HCT116 (cell line): ENCODE data around the gene SDK1. TPM values are rescaled to one million over a fixed set of nuclear protein-coding genes. Genes with fewer than 3 reads are reported as not detected.

Experiments
- ATAC-seq: fragments of 200-7000 bp; cut with Tn5 transposase; 2 replicates; pipeline ENCODE4 v1.9.1; 2020; ENCODE audit warnings: mild to moderate bottlenecking, moderate library complexity
- BruUV-seq: library from RNA; stranded (reverse); fragments of 400-500 nt; replicated peaks from 2 replicates; lab custom pipeline; 2021; lab: Mats Ljungman, UMichigan
- CTCF ChIA-PET: fragments of 300-600 bp; sonication (Branson Sonifier 250); formaldehyde crosslinking; loops from one replicate; lab custom pipeline; 2021; ENCODE audit warnings: antibody characterized with exemption; lab: Charles Lee
- POLR2A ChIA-PET: fragments of 300-600, 350-600 bp; sonication (Branson Sonifier 250); formaldehyde crosslinking; loops from one replicate; lab custom pipeline; 2021; ENCODE audit warnings: antibody characterized with exemption; lab: Charles Lee
- RAD21 ChIA-PET, 2 experiments: fragments of 300-600 bp; sonication (Branson Sonifier 250); formaldehyde crosslinking; loops; one replicate each; lab custom pipeline; 2023; ENCODE audit warnings: low total read pairs in 2 of 2; ENCODE audit not compliant: uncharacterized antibody in 2 of 2, unreplicated experiment in 2 of 2, low non-redundant PET in 1 of 2; lab: Charles Lee
- DNase-seq: peaks from one replicate; pipeline ENCODE4 v3.0.0-alpha.2; 2010; ENCODE audit warnings: low read depth, low spot score
- H2AFZ ChIP-seq: fragments of 200-600 bp; shearing (Covaris generic), sonication (generic); 2 replicates; pipeline ENCODE4 v1.6.1; 2017; ENCODE audit warnings: low read depth, mixed run types, mixed read lengths, antibody characterized with exemption, low read length; ENCODE audit not compliant: poor library complexity, severe bottlenecking
- H3K27ac ChIP-seq: 2 replicates; pipeline ENCODE4 v1.5.1; 2012; ENCODE audit warnings: low read depth, low read length
- H3K27me3 ChIP-seq: fragments of 200-600 bp; sonication (generic); 2 replicates; pipeline ENCODE4 v1.6.1; 2016; ENCODE audit warnings: mixed run types, low read length, mixed read lengths; ENCODE audit not compliant: insufficient read depth
- H3K36me3 ChIP-seq, 2 experiments: fragments of 200-500 bp in 1 of 2; fragments of 200-600 bp in 1 of 2; sonication (Bioruptor generic) in 1 of 2; sonication (generic) in 1 of 2; 2 replicates each; pipeline versions ENCODE4 v1.5.1 to v1.6.1; 2014 to 2016; ENCODE audit warnings: low read length in 2 of 2, inconsistent platforms in 1 of 2, mixed read lengths in 1 of 2, mixed run types in 1 of 2; ENCODE audit not compliant: insufficient read depth in 2 of 2, control insufficient read depth in 1 of 2
- H3K4me1 ChIP-seq, 2 experiments: fragments of 200-600 bp in 1 of 2; sonication (generic) in 1 of 2; 2 replicates each; pipeline versions ENCODE4 v1.5.1 to v1.6.1; 2012 to 2017; ENCODE audit warnings: low read length in 2 of 2, inconsistent platforms in 1 of 2, mild to moderate bottlenecking in 1 of 2, mixed read lengths in 1 of 2, mixed run types in 1 of 2, moderate library complexity in 1 of 2; ENCODE audit not compliant: insufficient read depth in 2 of 2, control insufficient read depth in 1 of 2
- H3K4me2 ChIP-seq: fragments of 200-600 bp; sonication (generic); 2 replicates; pipeline ENCODE4 v1.6.1; 2017; ENCODE audit warnings: mixed run types, low read length, mixed read lengths
- H3K4me3 ChIP-seq, 2 experiments: fragments of 200-600 bp in 1 of 2; sonication (generic) in 1 of 2; replicated peaks in 1 of 2; 2 replicates each; pipeline ENCODE4 v1.5.1; 2011 to 2016; ENCODE audit warnings: low read length in 2 of 2, control low read depth in 1 of 2, low read depth in 1 of 2, mild to moderate bottlenecking in 1 of 2, mixed read lengths in 1 of 2, mixed run types in 1 of 2
- H3K79me2 ChIP-seq: fragments of 200-600 bp; sonication (generic); 2 replicates; pipeline ENCODE4 v1.6.1; 2017; ENCODE audit warnings: mild to moderate bottlenecking, mixed run types, low read length, moderate library complexity, mixed read lengths; ENCODE audit not compliant: insufficient read depth
- H3K9ac ChIP-seq: fragments of 200-600 bp; sonication (generic); 2 replicates; pipeline ENCODE4 v1.6.1; 2016; ENCODE audit warnings: low read length, mixed read lengths
- H3K9me2 ChIP-seq: fragments of 200-600 bp; sonication (generic), shearing (Covaris generic); 2 replicates; pipeline ENCODE4 v1.6.1; 2017; ENCODE audit warnings: mixed run types, mild to moderate bottlenecking, moderate library complexity; ENCODE audit not compliant: insufficient read depth
- H3K9me3 ChIP-seq, 2 experiments: fragments of 200-500 bp in 1 of 2; fragments of 200-600 bp in 1 of 2; sonication (Bioruptor generic) in 1 of 2; sonication (generic) in 1 of 2; 2 replicates each; pipeline ENCODE4 v1.6.1; 2014 to 2017; ENCODE audit warnings: low read length in 2 of 2, mixed read lengths in 2 of 2, inconsistent platforms in 1 of 2, low read depth in 1 of 2, mild to moderate bottlenecking in 1 of 2, mixed run types in 1 of 2, moderate library complexity in 1 of 2; ENCODE audit not compliant: control insufficient read depth in 1 of 2, insufficient read depth in 1 of 2
- H4K20me1 ChIP-seq: fragments of 200-600 bp; sonication (generic), shearing (Covaris generic); 2 replicates; pipeline ENCODE4 v1.6.1; 2017; ENCODE audit warnings: mixed run types, mild to moderate bottlenecking, moderate library complexity; ENCODE audit not compliant: insufficient read depth
- EZH2phosphoT487 ChIP-seq: fragments of 200-600 bp; IDR thresholded peaks from 2 replicates; pipeline ENCODE4 v1.6.1; 2018; ENCODE audit warnings: antibody characterized with exemption, borderline replicate concordance
- FOSL1 ChIP-seq: IDR thresholded peaks from 2 replicates; pipeline ENCODE4 v1.6.1; 2012; ENCODE audit warnings: low read depth
- JUND ChIP-seq: IDR thresholded peaks from 2 replicates; pipeline ENCODE4 v1.6.1; 2012
- POLR2AphosphoS5 ChIP-seq: IDR thresholded peaks from 2 replicates; pipeline ENCODE4 v1.6.1; 2011; ENCODE audit warnings: mild to moderate bottlenecking, low read depth, low read length, moderate library complexity
- REST ChIP-seq: IDR thresholded peaks from 2 replicates; pipeline ENCODE4 v1.6.1; 2012; ENCODE audit warnings: low read depth
- SRF ChIP-seq: IDR thresholded peaks from 2 replicates; pipeline ENCODE4 v1.6.1; 2012; ENCODE audit warnings: low read depth
- YY1 ChIP-seq: IDR thresholded peaks from 2 replicates; pipeline ENCODE4 v1.6.1; 2011; ENCODE audit warnings: low read length, low read depth, moderate library complexity, mild to moderate bottlenecking; ENCODE audit not compliant: insufficient replicate concordance; ENCODE audit errors: extremely low read depth
- intact Hi-C: fragments of 100-400 bp; cut with micrococcal nuclease; formaldehyde crosslinking; loops from 2 replicates; pipeline ENCODE4 v1.10.0; 2022
- total RNA-seq: library from RNA; stranded (reverse); gene quantifications from one replicate; pipeline ENCODE4 v1.2.1, GENCODE V29; 2021; ENCODE audit not compliant: unreplicated experiment
- TF ChIP-seq, protein P1 (sequence below): IDR thresholded peaks from 2 replicates; pipeline ENCODE4 v1.6.1; 2011; ENCODE audit warnings: mild to moderate bottlenecking, low read length, moderate library complexity; ENCODE audit not compliant: insufficient replicate concordance; ENCODE audit errors: extremely low read depth

SDK1 gene
- total RNA-seq, 1 experiment from 2014 or later: 0.05 TPM

DNA sequence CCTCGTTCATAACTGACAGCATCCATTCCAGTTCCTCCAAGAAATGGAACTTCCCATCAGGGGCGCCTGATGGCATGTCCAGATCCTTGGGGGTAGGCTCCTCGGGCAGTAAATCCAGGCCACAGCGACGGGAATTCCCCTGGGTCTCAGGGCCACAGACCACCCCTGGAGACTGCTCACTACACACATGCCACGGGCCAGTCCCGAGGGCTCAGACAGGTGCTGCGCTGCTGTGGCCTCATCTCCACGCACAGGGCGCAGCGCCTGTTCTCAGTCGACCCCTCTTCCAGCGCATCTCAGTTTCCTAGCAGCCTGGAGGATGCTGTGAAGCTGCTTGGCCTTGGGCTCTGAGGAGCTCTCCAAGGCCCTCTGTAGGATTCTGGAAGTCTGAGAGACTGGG is 907.5 kb downstream of the SDK1 start:
- RAD21 ChIA-PET: no interaction called here
- Histone ChIP-seq H3K9me2 (no peaks in the 10 kb centered on the region), H3K27me3 (no peaks in the 10 kb centered on the region), H3K36me3 (no peaks in the 10 kb centered on the region), H3K9me3 (no peaks in the 10 kb centered on the region), H3K9ac (no peak overlapping the region), H2AFZ (no peak overlapping the region), H3K4me2 (no peak overlapping the region), H3K4me3 (no peak overlapping the region), H3K27ac (no peak overlapping the region), H3K79me2 (no peaks in the 10 kb centered on the region), H4K20me1 (no peaks in the 10 kb centered on the region), H3K4me1 (no peaks in the 10 kb centered on the region)
- no TSS peak for BruUV-seq
- ATAC-seq: no peak
- DNase-seq: no peak
- intact Hi-C loops: no loop called here
- CTCF ChIA-PET: no interaction called here
- TF ChIP-seq EZH2phosphoT487: no peak
- no peak for TF ChIP-seq REST
- TF ChIP-seq, protein P1, sequence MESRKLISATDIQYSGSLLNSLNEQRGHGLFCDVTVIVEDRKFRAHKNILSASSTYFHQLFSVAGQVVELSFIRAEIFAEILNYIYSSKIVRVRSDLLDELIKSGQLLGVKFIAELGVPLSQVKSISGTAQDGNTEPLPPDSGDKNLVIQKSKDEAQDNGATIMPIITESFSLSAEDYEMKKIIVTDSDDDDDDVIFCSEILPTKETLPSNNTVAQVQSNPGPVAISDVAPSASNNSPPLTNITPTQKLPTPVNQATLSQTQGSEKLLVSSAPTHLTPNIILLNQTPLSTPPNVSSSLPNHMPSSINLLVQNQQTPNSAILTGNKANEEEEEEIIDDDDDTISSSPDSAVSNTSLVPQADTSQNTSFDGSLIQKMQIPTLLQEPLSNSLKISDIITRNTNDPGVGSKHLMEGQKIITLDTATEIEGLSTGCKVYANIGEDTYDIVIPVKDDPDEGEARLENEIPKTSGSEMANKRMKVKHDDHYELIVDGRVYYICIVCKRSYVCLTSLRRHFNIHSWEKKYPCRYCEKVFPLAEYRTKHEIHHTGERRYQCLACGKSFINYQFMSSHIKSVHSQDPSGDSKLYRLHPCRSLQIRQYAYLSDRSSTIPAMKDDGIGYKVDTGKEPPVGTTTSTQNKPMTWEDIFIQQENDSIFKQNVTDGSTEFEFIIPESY: no peak
- no peak for TF ChIP-seq SRF
- no peak for TF ChIP-seq YY1
- TF ChIP-seq POLR2AphosphoS5: no peak
- no peak for TF ChIP-seq FOSL1
- no peak for TF ChIP-seq JUND
- POLR2A ChIA-PET: no interaction called here
